Neuronal stem cell (in vitro differentiated cells): ENCODE measurements around the gene WDR38.

ENCODE experiments used
- DNase-seq: peaks from one replicate; pipeline ENCODE4 v3.0.0-alpha.2; 2013; ENCODE audit warnings: low spot score
- H2AFZ ChIP-seq: one replicate; pipeline ENCODE4 v1.6.1; 2013; ENCODE audit warnings: mild to moderate bottlenecking, low read length, inconsistent platforms
- H2AK5ac ChIP-seq: 2 replicates; pipeline ENCODE4 v1.6.1; 2013; ENCODE audit warnings: low read depth, mild to moderate bottlenecking, inconsistent platforms, low read length, moderate library complexity, mixed read lengths
- H2BK120ac ChIP-seq: 2 replicates; pipeline ENCODE4 v1.6.1; 2013; ENCODE audit warnings: low read depth, mild to moderate bottlenecking, inconsistent platforms, low read length, moderate library complexity, mixed read lengths
- H2BK12ac ChIP-seq: one replicate; pipeline ENCODE4 v1.6.1; 2013; ENCODE audit warnings: low read length, inconsistent platforms
- H2BK15ac ChIP-seq: 2 replicates; pipeline ENCODE4 v1.6.1; 2013; ENCODE audit warnings: mild to moderate bottlenecking, low read length, inconsistent platforms, mixed read lengths
- H2BK5ac ChIP-seq: one replicate; pipeline ENCODE4 v1.6.1; 2013; ENCODE audit warnings: inconsistent platforms, mild to moderate bottlenecking, low read length, moderate library complexity
- H3K14ac ChIP-seq: one replicate; pipeline ENCODE4 v1.6.1; 2013; ENCODE audit warnings: low read length, inconsistent platforms
- H3K18ac ChIP-seq: 2 replicates; pipeline ENCODE4 v1.6.1; 2013; ENCODE audit warnings: low read length, inconsistent platforms
- H3K23ac ChIP-seq: 2 replicates; pipeline ENCODE4 v1.6.1; 2013; ENCODE audit warnings: low read depth, mild to moderate bottlenecking, mixed read lengths, low read length, inconsistent platforms; ENCODE audit not compliant: poor library complexity
- H3K27ac ChIP-seq: replicated peaks from 3 replicates; pipeline ENCODE4 v1.5.1; 2013; ENCODE audit warnings: low read length, inconsistent platforms
- H3K27me3 ChIP-seq, 3 experiments: 2 replicates each; pipeline ENCODE4 v1.6.1; 2013; ENCODE audit warnings: low read length in 3 of 3, mild to moderate bottlenecking in 2 of 3, inconsistent platforms in 1 of 3, low read depth in 1 of 3, mixed read lengths in 1 of 3, moderate library complexity in 1 of 3; ENCODE audit not compliant: control insufficient read depth in 3 of 3, insufficient read depth in 3 of 3
- H3K36me3 ChIP-seq, 2 donors: replicated peaks in 1 of 2; 2 replicates each; pipeline ENCODE4 v1.6.1; 2013; ENCODE audit warnings: low read length in 2 of 2; ENCODE audit not compliant: control insufficient read depth in 2 of 2, insufficient read depth in 2 of 2
- H3K4ac ChIP-seq: 2 replicates; pipeline ENCODE4 v1.6.1; 2013; ENCODE audit warnings: inconsistent platforms, mild to moderate bottlenecking, low read length, moderate library complexity
- H3K4me1 ChIP-seq, 2 donors: 1 replicate in 1 of 2; 2 replicates in 1 of 2; pipeline ENCODE4 v1.6.1; 2013; ENCODE audit warnings: low read length in 2 of 2, low read depth in 1 of 2; ENCODE audit not compliant: control insufficient read depth in 2 of 2, insufficient read depth in 1 of 2
- H3K4me2 ChIP-seq: one replicate; pipeline ENCODE4 v1.6.1; 2013; ENCODE audit warnings: mild to moderate bottlenecking, low read length, inconsistent platforms; ENCODE audit not compliant: insufficient read depth, poor library complexity, severe bottlenecking
- H3K4me3 ChIP-seq, 2 donors: 2 replicates each; pipeline ENCODE4 v1.5.1; 2013; ENCODE audit warnings: low read length in 2 of 2, mild to moderate bottlenecking in 2 of 2, inconsistent platforms in 1 of 2, moderate library complexity in 1 of 2
- H3K79me1 ChIP-seq: one replicate; pipeline ENCODE4 v1.6.1; 2013; ENCODE audit warnings: low read depth, mild to moderate bottlenecking, inconsistent platforms, low read length, moderate library complexity
- H3K9ac ChIP-seq: one replicate; pipeline ENCODE4 v1.6.1; 2013; ENCODE audit warnings: mild to moderate bottlenecking, low read depth, low read length, inconsistent platforms; ENCODE audit not compliant: poor library complexity
- H3K9me3 ChIP-seq, 2 donors: replicated peaks in 1 of 2; 2 replicates each; pipeline versions ENCODE3 to v1.6.1; 2013; ENCODE audit warnings: low read length in 2 of 2, mild to moderate bottlenecking in 2 of 2, inconsistent platforms in 1 of 2, low read depth in 1 of 2, mixed read lengths in 1 of 2, moderate library complexity in 1 of 2; ENCODE audit not compliant: control insufficient read depth in 2 of 2, insufficient read depth in 1 of 2
- H4K8ac ChIP-seq: one replicate; pipeline ENCODE4 v1.6.1; 2013; ENCODE audit warnings: low read depth, mild to moderate bottlenecking, inconsistent platforms, low read length, moderate library complexity
- H4K91ac ChIP-seq: one replicate; pipeline ENCODE4 v1.6.1; 2013; ENCODE audit warnings: low read length, low read depth, mild to moderate bottlenecking, inconsistent platforms; ENCODE audit not compliant: poor library complexity
- WGBS, 2 donors: extraction: QIAGEN DNeasy Blood & Tissue Kit; methylation state at CpG; one replicate each; pipeline ENCODE4 v1.1.7; 2013; ENCODE audit warnings: missing lambda C conversion rate in 2 of 2, mixed read lengths in 1 of 2; ENCODE audit not compliant: insufficient read length in 2 of 2, insufficient replicate concordance in 1 of 2; ENCODE audit errors: extremely low coverage in 2 of 2; 5-methylcytosine and 5-hydroxymethylcytosine counted together

The WDR38 gene

DNA sequence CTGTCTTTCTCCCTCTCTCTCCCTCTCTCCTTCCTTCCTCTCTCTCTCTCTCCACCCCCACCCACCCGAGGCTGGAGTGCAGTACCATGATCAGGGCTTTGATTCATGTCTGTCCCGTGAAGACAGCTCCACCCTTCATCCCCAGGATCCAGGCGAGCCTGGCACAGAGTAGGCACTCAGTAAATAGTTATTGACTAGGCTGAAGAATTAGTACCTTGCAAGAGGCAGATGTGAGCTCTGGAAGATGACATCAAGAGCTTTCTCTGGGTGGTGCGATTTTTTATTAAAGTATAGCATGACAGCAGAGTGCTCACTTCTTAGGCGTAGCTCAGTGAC lies 24.0 kb upstream of the WDR38 start:
- Histone ChIP-seq H3K79me1 (no peaks in the 10 kb centered on the region), H4K91ac (no peak overlapping the region), H2BK15ac (no peak overlapping the region), H3K4ac (no peak overlapping the region), H3K23ac (no peak overlapping the region), H3K14ac (no peak overlapping the region), H3K9ac (no peak overlapping the region), H3K4me2 (no peak overlapping the region), H2BK120ac (no peak overlapping the region), H2AK5ac (no peak overlapping the region), H4K8ac (no peak overlapping the region), H3K18ac (no peak overlapping the region), H3K36me3 (no peaks in the 10 kb centered on the region), H3K4me3 (no peak overlapping the region), H3K27me3 (peaks cover 0 to 16% (median 0%) of the 10 kb centered on the region in 3 experiments), H2BK12ac (no peak overlapping the region), H2AFZ (no peak overlapping the region), H3K4me1 (no peaks in the 10 kb centered on the region), H3K9me3 (no peaks in the 10 kb centered on the region), H2BK5ac (no peak overlapping the region), H3K27ac (no peak overlapping the region)
- DNase-seq: no peak
- WGBS, 2 donors: no CpG with 5 or more reads among the region's 5 CpGs

DNA sequence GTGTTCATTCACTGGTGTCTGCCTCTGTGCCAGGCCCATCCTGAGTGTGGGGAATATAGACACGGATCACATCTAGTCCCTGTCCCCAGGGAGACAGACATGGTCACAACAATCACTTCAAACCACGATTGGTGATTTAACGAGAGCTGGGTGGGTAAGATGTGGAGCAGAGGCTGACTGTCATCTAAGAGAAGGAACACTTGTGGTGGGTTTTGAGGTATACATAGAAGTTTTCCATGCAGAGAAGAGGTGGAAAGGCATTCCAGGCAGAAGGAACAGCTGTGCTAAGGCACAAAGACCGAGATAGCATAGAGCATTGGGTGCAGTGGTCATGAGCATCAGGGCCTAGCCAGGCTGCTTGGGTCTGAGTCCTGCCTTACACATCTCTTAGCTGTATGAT lies 22.7 kb upstream of the WDR38 start:
- Histone ChIP-seq H3K79me1 (no peaks in the 10 kb centered on the region), H3K4me1 (no peaks in the 10 kb centered on the region), H2BK12ac (no peak overlapping the region), H3K4ac (no peak overlapping the region), H3K9me3 (no peaks in the 10 kb centered on the region), H3K36me3 (no peaks in the 10 kb centered on the region), H3K9ac (no peak overlapping the region), H3K14ac (no peak overlapping the region), H4K8ac (no peak overlapping the region), H3K4me2 (no peak overlapping the region), H3K27ac (no peak overlapping the region), H3K18ac (no peak overlapping the region), H3K23ac (no peak overlapping the region), H4K91ac (no peak overlapping the region), H2BK5ac (no peak overlapping the region), H2AFZ (no peak overlapping the region), H2BK120ac (no peak overlapping the region), H3K4me3 (no peak overlapping the region), H2AK5ac (no peak overlapping the region), H3K27me3 (peaks cover 0 to 24% (median 0%) of the 10 kb centered on the region in 3 experiments), H2BK15ac (no peak overlapping the region)
- DNase-seq: no peak
- no CpG with 5 or more reads among the region's 4 CpGs for WGBS, 2 donors

DNA sequence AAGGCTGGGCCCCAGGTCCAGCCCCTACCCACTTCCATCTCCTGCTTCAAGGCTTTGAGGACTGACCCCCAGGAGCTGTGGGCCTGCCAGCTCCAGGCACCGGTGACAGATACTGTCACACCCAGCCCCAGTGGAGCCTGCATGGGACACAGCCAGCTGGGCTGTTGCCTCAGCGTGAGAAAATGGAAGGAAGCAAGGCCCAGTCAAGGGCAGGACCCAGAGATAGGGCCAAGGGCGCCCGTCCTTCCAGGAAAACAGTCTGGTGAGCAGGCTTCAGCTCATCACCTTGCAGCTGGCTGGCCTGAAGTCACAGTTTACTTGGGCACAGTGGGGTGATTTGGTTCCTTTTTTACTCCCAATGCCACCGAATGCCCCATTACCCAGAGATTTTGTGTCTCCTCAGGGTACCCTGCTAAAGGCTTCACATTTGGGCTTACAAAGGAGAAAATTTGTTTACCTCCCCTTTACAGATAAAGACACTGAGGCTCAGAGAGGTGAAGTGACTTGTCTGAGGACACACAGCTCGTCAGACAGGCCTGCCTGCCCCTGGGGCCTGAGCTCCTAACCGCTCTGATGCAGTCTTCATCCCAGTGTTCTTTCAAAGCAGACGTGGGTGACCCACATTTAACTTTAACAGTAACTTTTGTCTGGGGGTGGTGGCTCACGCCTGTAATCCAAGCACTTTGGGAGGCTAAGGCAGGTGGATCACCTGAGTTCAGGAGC lies 21.5 kb upstream of the WDR38 start:
- H2BK15ac ChIP-seq: no peak overlapping the region
- H3K79me1 ChIP-seq: no peaks in the 10 kb centered on the region
- H3K4me3 ChIP-seq: peak overlapping the region in 1 of 2 donors; percentile 13
- no peak overlapping the region for H2BK120ac ChIP-seq
- DNase-seq: no peak
- H3K4me2 ChIP-seq: no peak overlapping the region
- H3K36me3 ChIP-seq: no peaks in the 10 kb centered on the region
- H3K4ac ChIP-seq: no peak overlapping the region
- H3K14ac ChIP-seq: no peak overlapping the region
- H3K23ac ChIP-seq: peak overlapping the region; percentile 37
- no peak overlapping the region for H3K27ac ChIP-seq
- no peak overlapping the region for H3K9ac ChIP-seq
- WGBS, 2 donors: no CpG with 5 or more reads among the region's 9 CpGs
- peak overlapping the region; percentile 59 for H2AFZ ChIP-seq
- peaks cover 0 to 24% (median 0%) of the 10 kb centered on the region in 3 experiments for H3K27me3 ChIP-seq
- H2AK5ac ChIP-seq: peak overlapping the region; percentile 47
- no peak overlapping the region for H3K18ac ChIP-seq
- H2BK12ac ChIP-seq: no peak overlapping the region
- no peak overlapping the region for H4K91ac ChIP-seq
- H3K4me1 ChIP-seq: no peaks in the 10 kb centered on the region
- H3K9me3 ChIP-seq: no peaks in the 10 kb centered on the region
- no peak overlapping the region for H4K8ac ChIP-seq
- no peak overlapping the region for H2BK5ac ChIP-seq

GRCh38 chr9:124834591-124834990 lies 18.7 kb upstream of the WDR38 start:
- no CpG with 5 or more reads among the region's 7 CpGs for WGBS, 2 donors
- Histone ChIP-seq H3K4me2 (no peak overlapping the region), H3K27ac (no peak overlapping the region), H3K4me3 (no peak overlapping the region), H3K4me1 (no peaks in the 10 kb centered on the region), H2AFZ (no peak overlapping the region), H3K9me3 (no peaks in the 10 kb centered on the region), H4K91ac (no peak overlapping the region), H2BK5ac (peak overlapping the region; percentile 69), H4K8ac (no peak overlapping the region), H3K18ac (peak overlapping the region; percentile 41), H3K14ac (no peak overlapping the region), H2BK12ac (no peak overlapping the region), H3K9ac (no peak overlapping the region), H3K79me1 (no peaks in the 10 kb centered on the region), H2AK5ac (no peak overlapping the region), H3K4ac (no peak overlapping the region), H3K27me3 (peaks cover 0 to 24% (median 0%) of the 10 kb centered on the region in 3 experiments), H2BK120ac (no peak overlapping the region), H3K36me3 (no peaks in the 10 kb centered on the region), H2BK15ac (peak overlapping the region; percentile 6), H3K23ac (peak overlapping the region; percentile 6)
- DNase-seq: no peak
